HUES64 (cell line): ENCODE results near the gene KCNQ1.

ENCODE experiments used
- H3K27ac ChIP-seq: 2 replicates; pipeline ENCODE4 v1.7.0; 2013; ENCODE audit warnings: low read depth, low read length, inconsistent platforms
- H3K27me3 ChIP-seq: 2 replicates; pipeline ENCODE4 v1.6.1; 2013; ENCODE audit warnings: mild to moderate bottlenecking, low read length; ENCODE audit not compliant: insufficient read depth
- H3K36me3 ChIP-seq: 2 replicates; pipeline ENCODE4 v1.6.1; 2013; ENCODE audit warnings: mild to moderate bottlenecking, low read length; ENCODE audit not compliant: insufficient read depth
- H3K4me1 ChIP-seq: 2 replicates; pipeline ENCODE4 v1.6.1; 2013; ENCODE audit warnings: mild to moderate bottlenecking, low read length, moderate library complexity; ENCODE audit not compliant: insufficient read depth
- H3K4me3 ChIP-seq: 2 replicates; pipeline ENCODE4 v1.5.1; 2013; ENCODE audit warnings: mild to moderate bottlenecking, low read length, moderate library complexity
- H3K9ac ChIP-seq: 2 replicates; pipeline ENCODE4 v1.6.1; 2013; ENCODE audit warnings: mild to moderate bottlenecking, low read depth, low read length
- H3K9me3 ChIP-seq: 2 replicates; pipeline ENCODE4 v1.6.1; 2013; ENCODE audit warnings: low read depth, low read length; ENCODE audit not compliant: insufficient read depth
- WGBS: fragments of 150-250, 120-280 bp; methylation state at CpG from one replicate; pipeline ENCODE4 v1.1.7; 2013; ENCODE audit warnings: missing lambda C conversion rate; 5-methylcytosine and 5-hydroxymethylcytosine counted together

The KCNQ1 gene

DNA sequence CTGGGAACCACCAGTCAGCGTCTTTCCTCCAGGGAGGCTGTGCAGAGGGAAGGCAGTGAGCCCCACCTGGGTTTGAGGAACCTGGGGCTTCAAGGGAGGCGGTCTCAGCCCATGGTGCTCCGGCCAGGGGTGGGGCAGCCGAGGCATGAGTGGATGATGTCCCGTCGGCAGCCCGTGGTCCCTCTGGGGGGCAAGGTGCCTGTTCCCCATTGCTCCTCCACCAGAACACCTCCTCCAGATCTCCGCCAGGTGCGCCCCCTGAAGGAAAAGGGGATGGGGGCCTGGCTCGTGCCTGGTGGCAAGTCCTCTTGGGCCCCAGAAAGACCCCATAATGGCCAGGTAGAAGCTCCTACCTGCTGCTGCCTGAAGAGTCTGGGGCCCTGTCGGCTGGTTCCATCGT lies 94.1 kb downstream of the KCNQ1 start:
- H3K27ac ChIP-seq, result no peak overlapping the region
- WGBS, result 96% methylated on average over 12 of the region's 12 CpGs
- H3K36me3 ChIP-seq, result no peaks in the 10 kb centered on the region
- H3K4me1 ChIP-seq, result no peaks in the 10 kb centered on the region
- H3K9me3 ChIP-seq, result no peaks in the 10 kb centered on the region
- no peak overlapping the region for H3K9ac ChIP-seq
- H3K4me3 ChIP-seq, result no peak overlapping the region
- H3K27me3 ChIP-seq, result peaks cover 54% of the 10 kb centered on the region

DNA sequence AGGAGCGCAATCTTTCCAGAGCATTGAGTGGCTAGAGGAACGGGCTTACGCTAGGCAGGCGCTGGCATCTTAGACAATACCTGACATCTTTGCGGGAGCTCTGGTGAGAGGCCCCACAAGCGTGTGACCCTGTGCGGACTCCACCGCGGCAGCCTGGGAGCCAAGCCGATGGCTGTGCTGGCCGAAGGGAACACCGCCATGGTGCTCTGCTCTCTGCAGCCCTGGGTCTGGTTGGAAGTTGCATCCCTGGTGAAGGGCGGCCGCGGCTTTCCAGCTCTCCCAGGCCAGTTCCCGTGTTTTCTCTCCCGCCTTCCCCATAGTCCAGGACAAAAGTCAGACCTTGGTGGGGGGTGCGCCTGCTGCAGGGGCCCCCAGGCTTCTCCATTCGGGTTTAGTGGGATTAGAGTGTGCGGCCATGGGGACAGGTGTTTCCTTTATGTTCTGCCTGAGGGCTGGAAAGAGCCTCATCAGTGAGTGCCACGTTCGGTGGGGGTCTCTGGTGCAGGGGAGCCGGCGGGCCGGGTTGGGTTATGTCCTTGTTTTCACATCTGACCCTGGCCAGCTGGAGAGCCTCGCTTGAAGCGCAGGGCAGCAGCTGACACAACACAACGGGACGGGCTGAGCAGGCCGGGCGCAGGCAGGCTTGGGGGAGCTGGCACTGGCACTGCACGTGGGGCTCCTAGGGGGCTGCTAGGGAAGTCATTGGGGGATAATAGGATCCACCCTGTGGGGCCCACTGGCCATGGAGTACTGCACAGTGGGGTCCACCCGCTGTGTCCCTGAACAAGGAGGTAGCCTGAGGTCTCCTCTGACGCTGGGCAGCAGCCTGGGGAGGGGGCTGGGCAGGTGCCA lies 94.8 kb downstream of the KCNQ1 start:
- no peak overlapping the region for H3K4me3 ChIP-seq
- H3K9ac ChIP-seq, result no peak overlapping the region
- H3K9me3 ChIP-seq, result no peaks in the 10 kb centered on the region
- no peak overlapping the region for H3K27ac ChIP-seq
- peaks cover 51% of the 10 kb centered on the region for H3K27me3 ChIP-seq
- H3K36me3 ChIP-seq, result no peaks in the 10 kb centered on the region
- 95% methylated on average over 34 of the region's 34 CpGs for WGBS
- H3K4me1 ChIP-seq, result no peaks in the 10 kb centered on the region

DNA sequence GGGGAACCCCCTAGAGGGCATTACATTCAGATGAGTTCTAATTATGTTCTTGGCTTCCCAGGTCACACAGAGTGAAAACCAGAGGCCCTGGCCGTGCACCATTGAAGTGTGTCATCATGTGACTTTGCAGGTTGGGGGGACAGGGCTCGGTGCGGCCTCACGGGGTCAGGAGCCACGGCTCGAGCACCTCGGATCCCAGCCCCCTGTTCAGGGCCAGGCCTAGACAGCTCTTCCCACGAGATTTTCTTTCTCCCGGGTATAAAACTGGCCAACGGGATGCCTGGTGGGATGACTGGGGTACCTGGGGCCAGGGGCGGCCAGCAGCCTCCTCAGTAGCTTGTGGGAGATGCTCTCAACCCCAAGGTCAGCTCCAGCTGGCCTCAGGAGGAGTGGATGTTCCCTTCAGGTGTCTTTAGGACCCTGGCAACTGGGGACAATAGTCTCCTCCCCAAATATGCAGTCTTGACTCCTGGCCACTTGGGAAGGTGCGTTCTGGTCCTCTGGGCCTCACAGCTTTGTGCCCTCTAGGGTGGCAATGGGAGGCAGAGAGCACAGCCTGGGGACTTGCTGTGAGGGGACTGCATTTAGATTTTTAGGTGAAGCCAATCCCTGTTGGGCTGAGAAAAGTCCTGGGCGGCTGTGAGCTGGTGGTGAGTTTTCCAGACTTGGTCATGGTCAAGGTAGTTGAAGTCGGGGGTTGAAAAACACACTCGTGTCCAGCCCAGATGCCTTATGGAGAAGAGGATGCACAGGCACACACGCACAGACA lies 95.6 kb downstream of the KCNQ1 start:
- 94% methylated on average over 16 of the region's 16 CpGs for WGBS

DNA sequence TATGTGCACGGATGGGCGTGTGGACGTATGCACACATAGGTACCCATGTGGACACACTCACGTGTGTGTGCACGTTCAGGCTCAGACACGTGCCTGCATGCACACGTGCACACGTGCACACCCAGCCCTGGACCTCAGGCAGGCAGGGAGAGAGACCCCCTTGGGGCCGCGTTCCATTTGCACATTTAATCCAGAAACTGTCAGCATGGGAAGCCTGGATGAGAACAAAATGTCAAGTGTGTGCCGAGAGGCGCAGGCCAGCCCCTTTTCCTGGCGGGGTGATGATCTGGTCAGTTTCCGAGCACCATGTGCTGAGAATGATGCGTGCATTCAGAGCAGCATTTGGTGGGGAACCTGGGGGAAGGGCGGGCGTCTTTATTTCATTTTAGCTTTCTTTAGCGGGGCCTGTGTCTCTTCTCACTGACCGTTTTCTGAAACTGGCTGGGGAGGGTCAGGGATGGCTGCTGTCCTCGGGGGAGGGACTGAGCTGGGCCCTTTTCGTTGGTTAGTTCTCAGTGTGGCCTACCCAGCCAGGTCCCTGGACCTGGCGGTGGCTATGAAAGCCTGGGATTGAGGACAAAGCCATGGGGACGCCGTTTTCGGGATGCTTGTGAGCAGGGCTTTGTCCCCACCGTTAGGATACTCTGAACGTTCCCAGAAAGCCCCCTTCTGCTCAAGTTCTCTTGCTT lies 96.3 kb downstream of the KCNQ1 start:
- Histone ChIP-seq H3K36me3 (no peaks in the 10 kb centered on the region), H3K4me1 (no peaks in the 10 kb centered on the region), H3K27ac (no peak overlapping the region), H3K9ac (no peak overlapping the region), H3K4me3 (no peak overlapping the region), H3K27me3 (peaks cover 54% of the 10 kb centered on the region), H3K9me3 (no peaks in the 10 kb centered on the region)
- 90% methylated on average over 27 of the region's 27 CpGs for WGBS

More for the DNA sequence above, 95.6 kb downstream of the KCNQ1 start:
- Histone ChIP-seq H3K27ac (no peak overlapping the region), H3K4me1 (no peaks in the 10 kb centered on the region), H3K9ac (no peak overlapping the region), H3K9me3 (no peaks in the 10 kb centered on the region), H3K4me3 (no peak overlapping the region), H3K36me3 (no peaks in the 10 kb centered on the region), H3K27me3 (peaks cover 50% of the 10 kb centered on the region)

DNA sequence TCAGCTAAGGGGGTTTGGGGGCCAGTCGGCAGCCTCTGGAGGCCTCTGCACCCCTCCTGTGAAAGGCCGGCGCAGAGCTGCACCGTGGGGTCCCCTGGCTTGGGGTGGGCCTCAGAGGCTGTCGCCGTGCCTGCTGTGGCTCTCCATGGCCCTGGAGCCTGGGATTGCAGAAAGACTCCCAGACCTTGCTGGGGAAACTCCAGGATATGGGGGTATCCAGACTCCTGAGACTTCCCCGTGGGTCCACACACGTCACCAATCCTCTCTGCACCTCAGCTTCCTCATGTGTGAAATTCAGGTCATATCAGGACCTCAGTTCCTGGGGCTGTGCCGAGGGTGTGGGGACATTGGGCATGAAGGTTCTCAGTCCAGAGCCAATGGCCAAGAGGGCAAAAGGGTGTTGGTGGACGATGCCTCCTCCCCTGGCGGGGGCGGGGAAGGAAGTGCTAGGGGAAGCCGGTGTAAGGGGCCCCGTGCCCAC lies 97.1 kb downstream of the KCNQ1 start:
- no peaks in the 10 kb centered on the region for H3K9me3 ChIP-seq
- no peak overlapping the region for H3K9ac ChIP-seq
- no peak overlapping the region for H3K27ac ChIP-seq
- H3K4me3 ChIP-seq, result no peak overlapping the region
- H3K27me3 ChIP-seq, result peaks cover 60% of the 10 kb centered on the region
- 88% methylated on average over 14 of the region's 14 CpGs for WGBS
- H3K4me1 ChIP-seq, result no peaks in the 10 kb centered on the region
- no peaks in the 10 kb centered on the region for H3K36me3 ChIP-seq

DNA sequence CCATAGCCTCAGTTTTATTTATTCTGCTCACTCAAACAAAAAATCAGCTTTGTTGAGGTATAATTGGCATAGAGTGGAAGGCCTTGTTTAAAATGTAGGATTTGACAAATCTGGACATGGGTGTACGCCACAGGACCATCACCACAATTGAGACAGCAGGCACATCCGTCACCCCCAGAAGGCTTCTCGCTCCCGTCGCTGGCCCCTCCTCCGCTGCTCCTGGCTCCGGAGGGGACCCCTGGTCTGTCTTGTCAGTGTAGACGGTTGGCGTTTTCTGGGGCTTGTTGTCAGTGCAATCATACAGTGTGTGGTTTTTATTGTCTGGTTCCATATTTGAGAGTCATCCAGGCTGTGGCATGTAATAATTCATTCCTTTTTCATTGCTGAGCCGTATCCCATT lies 97.6 kb downstream of the KCNQ1 start:
- no peak overlapping the region for H3K4me3 ChIP-seq
- no peak overlapping the region for H3K27ac ChIP-seq
- no peaks in the 10 kb centered on the region for H3K36me3 ChIP-seq
- H3K4me1 ChIP-seq, result no peaks in the 10 kb centered on the region
- H3K9ac ChIP-seq, result no peak overlapping the region
- no peaks in the 10 kb centered on the region for H3K9me3 ChIP-seq
- H3K27me3 ChIP-seq, result peaks cover 62% of the 10 kb centered on the region
- 94% methylated on average over 10 of the region's 10 CpGs for WGBS

DNA sequence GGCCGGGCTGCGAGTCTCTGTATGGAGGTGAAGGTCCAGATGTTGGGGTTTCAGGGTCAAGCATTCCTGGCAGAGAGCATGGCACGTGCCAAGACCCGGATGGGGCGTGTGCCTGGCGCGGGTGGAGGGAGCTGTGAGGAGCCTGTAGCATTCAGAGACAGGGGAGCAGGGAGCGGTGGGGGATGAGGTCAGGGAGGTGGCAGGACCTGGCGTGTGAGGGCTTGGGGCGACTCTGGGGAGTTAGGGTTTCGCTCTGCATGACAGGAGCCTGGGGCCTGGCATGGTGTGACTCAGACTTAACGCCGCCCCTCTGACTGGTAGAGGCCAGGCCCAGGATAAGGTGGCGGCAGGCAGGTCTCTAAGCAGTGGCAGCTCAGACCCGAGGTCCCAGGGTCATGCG lies 103.0 kb downstream of the KCNQ1 start:
- 91% methylated on average over 16 of the region's 16 CpGs for WGBS
- peaks cover 88% of the 10 kb centered on the region for H3K27me3 ChIP-seq

DNA sequence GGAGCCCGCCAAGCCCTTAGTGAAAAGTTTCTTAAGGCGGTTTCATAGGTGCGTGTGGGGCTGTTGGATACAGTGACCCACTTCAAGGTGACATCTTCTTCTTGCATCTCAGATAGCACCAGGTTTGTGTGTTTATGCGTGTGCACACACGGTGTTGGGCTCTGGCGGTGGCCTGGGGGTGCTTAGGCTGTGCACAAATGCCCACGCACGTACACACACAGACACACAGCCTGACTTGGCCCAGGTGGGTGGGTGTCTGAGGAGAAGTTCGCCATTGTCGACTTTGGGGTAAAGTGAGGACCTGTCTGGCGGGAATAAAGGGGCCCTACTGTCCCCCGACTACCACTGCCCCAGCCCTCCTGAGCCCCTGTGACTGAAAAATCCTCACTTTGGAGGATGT lies 103.8 kb downstream of the KCNQ1 start:
- 95% methylated on average over 12 of the region's 12 CpGs for WGBS

More for the DNA sequence above, 103.0 kb downstream of the KCNQ1 start:
- no peak overlapping the region for H3K4me3 ChIP-seq
- H3K9me3 ChIP-seq, result no peaks in the 10 kb centered on the region
- H3K4me1 ChIP-seq, result no peaks in the 10 kb centered on the region
- H3K27ac ChIP-seq, result no peak overlapping the region
- no peaks in the 10 kb centered on the region for H3K36me3 ChIP-seq
- H3K9ac ChIP-seq, result no peak overlapping the region

DNA sequence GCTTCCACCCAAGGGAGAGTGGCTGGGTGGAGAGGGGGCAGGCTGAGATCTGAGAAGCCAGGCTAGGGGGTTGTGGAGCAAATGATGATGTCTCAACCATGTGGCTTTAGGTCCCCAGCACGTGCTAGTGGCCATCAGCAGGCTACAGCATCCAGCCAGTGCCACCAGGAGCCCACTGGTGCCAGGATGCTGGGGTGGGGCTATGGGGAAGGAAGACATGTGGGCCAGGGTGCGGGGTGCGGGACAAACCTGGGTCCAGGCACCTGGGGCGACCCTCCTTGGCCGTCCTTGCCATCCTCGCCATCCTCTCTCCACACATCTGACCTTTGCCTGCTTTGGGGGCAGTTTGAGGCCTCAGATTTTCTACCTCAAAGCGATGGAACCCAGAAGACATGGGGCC lies 104.3 kb downstream of the KCNQ1 start:
- Histone ChIP-seq H3K9ac (no peak overlapping the region), H3K27ac (no peak overlapping the region), H3K27me3 (peaks cover 89% of the 10 kb centered on the region), H3K4me1 (no peaks in the 10 kb centered on the region), H3K9me3 (no peaks in the 10 kb centered on the region), H3K4me3 (no peak overlapping the region), H3K36me3 (no peaks in the 10 kb centered on the region)
- 97% methylated on average over 7 of the region's 7 CpGs for WGBS

More for the DNA sequence above, 103.8 kb downstream of the KCNQ1 start:
- no peak overlapping the region for H3K9ac ChIP-seq
- H3K9me3 ChIP-seq, result no peaks in the 10 kb centered on the region
- H3K4me3 ChIP-seq, result no peak overlapping the region
- H3K27ac ChIP-seq, result no peak overlapping the region
- H3K36me3 ChIP-seq, result no peaks in the 10 kb centered on the region
- H3K27me3 ChIP-seq, result peaks cover 86% of the 10 kb centered on the region
- H3K4me1 ChIP-seq, result no peaks in the 10 kb centered on the region

DNA sequence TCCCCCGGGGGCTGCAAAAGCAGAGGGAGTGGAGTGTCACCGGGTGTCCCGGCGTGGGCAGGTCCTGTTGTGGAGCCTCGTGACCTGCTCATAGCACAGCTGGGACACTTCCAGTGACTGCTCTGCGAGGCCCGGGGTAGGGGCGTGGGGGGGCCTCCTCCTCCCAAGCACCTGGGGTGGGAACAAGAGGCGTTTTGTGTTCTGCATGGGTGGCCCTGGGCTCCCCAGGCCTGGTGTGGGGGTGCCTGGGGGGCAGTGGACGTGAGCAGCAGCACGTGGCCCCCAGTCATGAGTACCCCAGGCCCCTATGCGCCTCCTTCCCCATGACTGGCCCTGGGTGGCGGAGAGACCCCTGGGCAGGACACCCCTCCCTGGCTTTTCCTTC lies 104.7 kb downstream of the KCNQ1 start:
- Histone ChIP-seq H3K4me3 (no peak overlapping the region), H3K4me1 (no peaks in the 10 kb centered on the region), H3K27ac (no peak overlapping the region), H3K9me3 (no peaks in the 10 kb centered on the region), H3K36me3 (no peaks in the 10 kb centered on the region), H3K9ac (no peak overlapping the region), H3K27me3 (peaks cover 93% of the 10 kb centered on the region)
- WGBS, result 94% methylated on average over 13 of the region's 13 CpGs
